T-helper 2 cell (primary cell): Measurements from ENCODE around the gene GMCL2.
"Not testable (repeated sequence)": the region's sequence is repeated elsewhere in the genome, so short reads cannot be mapped to it uniquely, and the experiment has no call there.

Experiments used
- DNase-seq, 5 experiments: peaks; one replicate each; pipeline versions ENCODE4 v3.0.0 to v3.0.0-alpha.2; 2012 to 2022

Gene GMCL2

GRCh38 chr5:178204935-178205748 is 18.0 kb upstream of the GMCL2 start:
- peak; percentile 46 to 84 (median 54) for DNase-seq

GRCh38 chr5:178204182-178204934 is 17.2 kb upstream of the GMCL2 start, which contains the start of gene HNRNPAB:
TSS of gene HNRNPAB (plus strand) at chr5:178204533. CDS start at chr5:178204838, 305 bp downstream.
- peak; percentile 90 to 97 (median 93) for DNase-seq

- no peak for DNase-seq
These were observed 16.6 kb upstream of the GMCL2 start for GRCh38 chr5:178203670-178204181.

DNA sequence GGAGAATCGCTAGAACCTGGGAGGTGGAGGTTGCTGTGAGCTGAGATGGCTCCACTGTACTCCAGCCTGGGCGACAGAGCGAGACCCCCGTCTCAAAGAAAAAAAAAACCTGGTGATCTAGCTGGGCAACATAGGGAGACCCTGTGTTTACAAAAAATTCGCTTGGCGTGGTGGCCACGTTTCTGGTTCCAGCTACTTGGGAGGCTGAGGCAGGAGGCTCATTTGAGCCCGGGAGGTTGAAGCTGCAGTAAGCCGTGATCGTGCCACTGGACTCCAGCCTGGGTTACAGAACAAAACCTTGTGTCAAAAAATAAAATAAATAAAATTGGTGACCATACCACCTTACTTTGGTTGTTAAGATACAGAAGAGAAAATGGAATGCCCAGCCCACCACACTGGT is 15.4 kb upstream of the GMCL2 start:
- DNase-seq, result no peak

DNA sequence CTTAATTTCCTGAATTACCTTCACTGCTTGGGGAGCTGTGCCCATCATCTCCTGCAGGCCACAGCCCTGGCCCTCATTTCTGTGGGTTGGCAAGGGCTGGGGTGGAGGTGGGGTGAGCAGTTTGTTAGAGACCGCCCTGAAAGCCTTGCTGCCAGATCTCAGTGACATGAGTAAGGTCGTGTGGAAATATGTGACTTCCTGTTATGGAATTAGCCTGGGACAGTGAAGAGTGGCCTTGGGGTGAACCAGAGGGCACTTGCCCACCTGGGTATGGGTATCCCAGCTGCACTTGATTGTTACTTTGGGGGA is 14.7 kb upstream of the GMCL2 start:
- DNase-seq, result no peak

DNA sequence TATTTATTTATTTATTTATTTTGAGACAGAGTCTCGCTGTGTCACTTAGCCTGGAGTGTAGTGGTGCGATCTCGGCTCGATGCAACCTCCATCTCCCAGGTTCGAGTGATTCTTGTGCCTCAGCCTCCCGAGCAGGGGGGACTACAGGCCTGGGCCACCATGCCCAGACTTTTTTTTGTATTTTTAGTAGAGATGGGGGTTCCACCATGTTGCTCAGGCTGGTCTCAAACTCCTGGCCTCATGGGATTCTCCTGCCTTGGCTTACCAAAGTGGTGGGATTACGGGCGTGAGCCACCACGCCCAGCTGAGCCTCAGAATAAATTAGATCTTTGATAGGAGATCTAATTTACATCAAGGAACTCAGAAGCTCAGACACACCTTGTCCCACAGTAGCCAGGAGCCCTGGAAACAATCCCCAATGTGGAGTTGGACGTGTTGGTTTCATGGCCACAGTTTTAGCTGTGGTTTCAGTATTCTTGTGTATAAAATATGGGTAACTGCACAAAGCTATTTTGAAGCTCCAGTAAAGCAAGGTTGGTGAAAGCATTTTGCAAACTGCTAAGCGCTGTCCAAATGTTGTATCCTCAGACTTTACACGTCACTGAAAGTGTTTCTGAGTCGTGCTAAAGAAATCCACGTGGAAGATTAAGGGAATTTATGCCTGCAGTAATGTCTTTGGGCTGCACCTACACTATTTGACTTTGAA is 14.2 kb upstream of the GMCL2 start:
- no peak for DNase-seq

GRCh38 chr5:178199581-178200434 is 12.6 kb upstream of the GMCL2 start:
- no peak for DNase-seq

DNA sequence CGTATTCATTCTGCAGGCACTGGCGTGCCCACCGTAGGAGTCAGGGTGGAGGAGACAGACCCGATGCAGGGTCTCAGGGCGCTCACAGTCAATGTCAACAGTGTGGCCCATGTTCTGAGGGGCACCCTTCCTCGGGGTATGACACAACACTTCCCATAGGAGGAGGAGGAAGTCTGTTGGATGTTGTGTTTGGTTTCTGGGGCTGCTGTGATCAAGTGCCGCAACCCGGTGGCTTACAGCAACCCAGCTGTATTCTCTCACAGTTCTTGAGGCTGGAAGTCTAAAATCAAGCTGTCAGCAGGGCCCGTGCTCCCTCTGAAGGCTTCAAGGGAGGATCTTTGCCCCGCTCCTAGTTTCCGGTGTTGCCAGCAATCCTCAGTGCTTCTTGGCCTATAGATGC is 11.5 kb upstream of the GMCL2 start:
- no peak for DNase-seq

- not testable (repeated sequence) for DNase-seq
These were observed 11.0 kb upstream of the GMCL2 start for GRCh38 chr5:178198151-178198550.

DNA sequence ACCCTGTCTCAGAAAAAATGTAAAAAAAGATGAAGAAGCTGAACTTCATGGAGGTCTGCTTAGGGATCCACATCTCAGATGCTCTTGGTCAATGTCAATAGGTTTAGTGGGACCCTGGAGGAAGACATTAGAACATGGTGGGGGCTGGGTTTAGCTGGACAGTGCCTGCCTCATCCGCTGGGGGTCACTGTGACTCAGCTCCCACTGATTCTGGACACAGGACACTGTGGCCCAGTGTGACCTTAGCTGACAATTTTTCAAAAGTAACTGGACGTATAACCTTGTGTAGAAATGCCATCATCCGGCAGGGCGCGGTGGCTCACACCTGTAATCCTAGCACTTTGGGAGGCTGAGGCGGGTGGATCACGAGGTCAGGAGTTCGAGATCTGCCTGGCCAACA is 9.8 kb upstream of the GMCL2 start:
- DNase-seq, result no peak

DNA sequence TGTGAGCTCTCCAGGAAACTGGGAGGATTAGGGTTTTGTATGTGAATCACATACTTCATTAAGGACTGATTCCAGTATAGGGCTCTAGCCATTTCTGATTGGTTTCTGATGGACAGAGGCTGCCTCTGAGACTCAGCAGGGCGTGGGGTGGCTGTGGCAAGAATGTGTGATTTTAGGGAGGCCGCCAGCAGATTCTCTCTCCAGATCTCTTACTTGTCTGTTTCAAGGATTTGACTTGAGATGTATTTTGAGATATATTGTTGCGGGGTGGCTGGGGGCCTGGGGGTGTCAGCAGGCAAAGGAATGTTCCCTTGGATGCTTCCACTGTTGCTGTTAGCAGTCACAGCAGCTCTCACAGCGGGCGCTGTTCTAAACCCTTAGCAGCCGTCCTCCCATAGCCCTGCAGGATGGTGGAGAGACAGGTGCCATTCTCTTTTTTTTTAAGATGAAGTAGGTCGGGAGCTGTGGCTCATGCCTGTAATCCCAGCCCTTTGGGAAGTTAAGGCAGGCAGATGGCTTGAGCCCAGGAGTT is 9.2 kb upstream of the GMCL2 start:
- DNase-seq, result no peak

DNA sequence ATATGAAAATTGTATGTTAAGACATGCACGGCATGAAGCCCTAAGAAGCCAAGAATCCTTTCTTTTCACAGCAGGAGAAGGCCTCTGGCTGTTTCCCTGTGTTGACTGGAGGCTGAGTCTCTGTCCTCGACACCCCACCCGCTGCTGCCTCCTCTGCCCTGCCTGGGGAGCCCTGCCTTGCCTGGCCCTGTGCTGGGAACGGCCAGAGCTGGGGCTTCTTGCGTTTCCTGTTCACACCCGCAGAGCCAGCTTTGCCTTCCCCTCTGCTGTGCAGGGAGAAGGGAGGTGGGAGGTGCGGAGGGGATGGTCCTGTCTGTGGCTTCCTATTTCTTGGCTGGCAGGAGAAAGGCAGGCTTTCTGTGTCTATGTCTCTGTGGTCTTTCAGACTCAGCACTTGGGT is 6.9 kb upstream of the GMCL2 start:
- DNase-seq, result no peak

DNA sequence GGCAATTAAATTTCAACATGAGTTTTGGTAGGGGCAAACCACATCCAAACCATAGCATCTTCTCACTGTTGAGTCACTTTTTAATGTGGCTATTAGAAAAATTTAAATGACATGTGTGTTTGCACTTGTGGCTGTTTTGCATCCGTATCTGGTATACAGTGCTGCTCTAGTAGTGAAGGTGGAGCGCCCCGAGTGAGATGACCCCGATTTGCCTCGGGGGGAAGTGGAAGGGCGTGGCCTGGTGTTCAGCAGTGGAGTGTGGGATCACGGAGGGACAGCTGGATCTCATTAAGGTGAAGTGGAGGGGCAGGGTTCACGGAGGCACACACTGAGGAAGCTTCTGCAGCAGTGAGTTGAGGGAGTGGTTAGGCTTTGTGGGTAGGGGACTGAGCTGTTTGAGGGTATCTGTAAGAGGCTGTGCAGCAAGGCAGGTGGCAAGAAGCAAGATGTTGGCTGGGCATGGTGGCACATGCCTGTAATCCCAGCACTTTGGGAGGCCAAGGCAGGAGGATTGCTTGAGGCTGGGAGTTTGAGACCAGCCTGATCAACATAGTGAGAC is 6.2 kb upstream of the GMCL2 start:
- DNase-seq, result no peak

- no peak for DNase-seq
These were observed 5.6 kb upstream of the GMCL2 start for GRCh38 chr5:178192787-178193186.

DNA sequence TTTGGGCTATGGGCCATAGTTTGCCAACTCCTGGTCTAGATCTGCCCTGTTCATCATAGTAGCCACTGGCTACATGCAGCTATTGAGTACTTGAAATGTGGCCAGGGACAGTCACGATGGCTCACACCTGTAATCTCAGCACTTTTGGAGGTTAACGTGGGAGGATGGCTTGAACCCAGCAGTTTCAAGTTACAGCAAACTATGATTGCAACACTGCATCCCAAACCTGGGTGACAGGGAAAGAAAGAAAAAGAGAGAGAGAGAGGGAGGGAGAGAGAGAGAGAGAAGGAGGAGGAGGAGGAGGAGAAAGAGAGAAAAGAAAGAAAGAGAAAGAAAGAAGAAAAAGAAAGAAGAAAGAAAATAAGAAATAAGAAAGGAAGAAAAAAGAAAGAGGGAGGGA is 5.1 kb upstream of the GMCL2 start:
- no peak for DNase-seq

DNA sequence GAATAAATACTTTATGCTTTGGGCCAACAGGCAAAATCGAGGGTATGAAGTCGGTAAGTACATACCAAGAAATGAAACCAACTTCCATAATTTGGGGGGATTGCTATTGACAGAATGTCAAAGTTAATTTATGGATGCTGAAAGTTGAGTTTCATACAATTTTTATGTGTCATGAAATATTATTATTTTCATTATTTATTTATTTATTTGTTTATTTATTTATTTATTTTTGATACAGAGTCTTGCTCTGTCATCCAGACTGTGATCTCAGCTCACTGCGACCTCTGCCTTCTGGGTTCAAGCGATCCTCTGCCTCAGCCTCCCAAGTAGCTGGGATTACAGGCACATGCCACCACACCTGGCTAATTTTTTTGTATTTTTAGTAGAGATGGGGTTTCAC is 4.5 kb upstream of the GMCL2 start:
- DNase-seq, result no peak

- DNase-seq, result no peak
These were observed 2.3 kb upstream of the GMCL2 start for GRCh38 chr5:178189433-178189832.

- DNase-seq, result peak in 1 of 5 experiments; percentile 16
These were observed 744 bp downstream of the GMCL2 start for GRCh38 chr5:178186427-178186826.

DNA sequence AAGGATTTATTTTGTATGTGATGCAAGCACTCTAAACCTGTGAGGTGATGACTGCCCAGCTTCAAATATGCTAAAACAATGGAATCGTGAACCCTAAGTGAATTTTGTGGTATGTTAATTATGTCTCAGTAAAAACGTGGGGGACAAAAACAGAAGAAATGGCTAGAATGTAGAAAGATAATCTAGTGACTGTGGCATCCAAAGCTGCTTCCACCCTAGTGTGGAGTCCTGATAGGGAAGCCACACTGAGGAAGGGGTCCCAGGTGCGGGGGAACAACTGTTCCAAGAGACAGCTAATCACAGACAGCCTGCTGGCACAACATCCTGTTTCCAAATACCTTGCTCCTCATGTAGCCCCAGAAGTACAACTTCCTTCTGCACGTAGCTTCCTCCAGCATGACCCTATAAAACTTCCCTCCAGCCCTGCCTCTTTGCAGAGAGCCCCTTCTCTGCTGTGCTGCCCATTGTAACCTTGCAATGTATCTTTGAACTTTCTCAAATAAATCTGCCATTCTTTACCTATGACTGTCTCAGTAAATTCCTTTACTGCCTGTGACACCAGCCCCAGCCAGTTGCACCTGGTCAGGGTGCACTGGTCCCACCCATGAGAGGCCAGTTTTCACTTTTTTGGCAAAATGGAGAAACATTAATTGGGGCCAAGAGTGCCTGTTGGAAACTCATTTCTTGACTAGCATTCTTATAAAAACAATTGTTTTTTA is 4.9 kb downstream of the GMCL2 start:
- DNase-seq, result no peak

GRCh38 chr5:178180141-178180863 is 6.9 kb downstream of the GMCL2 start:
- no peak for DNase-seq
